K562 (cell line): ENCODE data around the gene SHFL. TPM values are rescaled to one million over a fixed set of nuclear protein-coding genes. Genes with fewer than 3 reads are reported as not detected.

ENCODE experiments used
- CBFA2T3 ChIP-seq: fragments of 450-650 bp; IDR thresholded peaks from 2 replicates; pipeline ENCODE4 v1.6.1; 2017
- EZH2 ChIP-seq: IDR thresholded peaks from 2 replicates; pipeline ENCODE4 v1.6.1; 2012; ENCODE audit warnings: low read depth, mild to moderate bottlenecking, inconsistent platforms, low read length, borderline replicate concordance
- FOXJ2 ChIP-seq: fragments of 200-800 bp; sonication (Bioruptor generic); IDR thresholded peaks from 2 replicates; pipeline ENCODE4 v1.6.1; 2016; ENCODE audit warnings: missing genetic modification characterization, missing compliant biosample characterization
- HNRNPL ChIP-seq: fragments of 200-400 bp; formaldehyde crosslinking; IDR thresholded peaks from 2 replicates; pipeline ENCODE4 v1.6.1; 2017; ENCODE audit warnings: low read depth, mild to moderate bottlenecking, low read length
- MTA2 ChIP-seq: fragments of 450-650 bp; IDR thresholded peaks from 2 replicates; pipeline ENCODE4 v1.6.1; 2016; ENCODE audit warnings: low read depth
- PHB ChIP-seq: fragments of 250-450 bp; sonication (Bioruptor Pico); IDR thresholded peaks from 2 replicates; pipeline ENCODE4 v1.5.0; 2021
- RBFOX2 ChIP-seq: fragments of 200-400 bp; formaldehyde crosslinking; IDR thresholded peaks from 2 replicates; pipeline ENCODE4 v1.6.1; 2017; ENCODE audit warnings: low read depth, mild to moderate bottlenecking, low read length, moderate library complexity
- SMAD3 ChIP-seq: fragments of 450-650 bp; formaldehyde crosslinking; conservative IDR thresholded peaks from 2 replicates; pipeline ENCODE4 v1.4.0; 2020; ENCODE audit warnings: mild to moderate bottlenecking
- SMARCB1 ChIP-seq: IDR thresholded peaks from 2 replicates; pipeline ENCODE4 v1.6.1; 2011; ENCODE audit warnings: improper control_type of control experiment, low read depth; ENCODE audit not compliant: insufficient read length
- ZNF124 ChIP-seq: sonication (generic); formaldehyde crosslinking; IDR thresholded peaks from 2 replicates; pipeline ENCODE4 v1.8.1; 2022; ENCODE audit warnings: missing genetic modification reagents
- ZNF436 ChIP-seq: fragments of 250-450, 450-650 bp; sonication (Bioruptor Pico); formaldehyde crosslinking; IDR thresholded peaks from 2 replicates; pipeline ENCODE4 v1.7.0; 2020; ENCODE audit warnings: mild to moderate bottlenecking
- ZNF699 ChIP-seq: fragments of 250-450 bp; sonication (Bioruptor Pico); IDR thresholded peaks from 2 replicates; pipeline ENCODE4 v1.8.0; 2021; ENCODE audit warnings: mild to moderate bottlenecking, moderate library complexity; ENCODE audit not compliant: insufficient replicate concordance
- polyA plus RNA-seq, 8 experiments: library from polyadenylated mRNA; depleted of rRNA in 4 of 8; stranded (reverse) in 5 of 8; unstranded in 3 of 8; fragments of >200 nt; fragmentation: Nextera tagmentation in 2 of 8; fragmentation: Illumina TruSeq in 1 of 8; extraction: Ambion mirVana in 2 of 8; extraction: Trizol in 1 of 8; gene quantifications; 2 replicates each; pipeline versions ENCODE4 v1.2.1 to v1.2.3, GENCODE V29; 2011 to 2014; ENCODE audit warnings: inconsistent platforms in 1 of 8, missing spikeins in 1 of 8
- total RNA-seq, 7 experiments: library from RNA; depleted of rRNA in 6 of 7; stranded (reverse); fragments of >200 nt in 6 of 7; fragmentation: Illumina TruSeq in 2 of 7; extraction: Trizol in 2 of 7; gene quantifications; 2 replicates each; pipeline versions ENCODE4 v1.2.1 to v1.2.3, GENCODE V29; 2011 to 2021; ENCODE audit warnings: low replicate concordance in 1 of 7
- TF ChIP-seq, protein P1 (sequence below), 2 experiments: fragments of 450-650 bp in 1 of 2; sonication (generic) in 1 of 2; formaldehyde crosslinking in 1 of 2; IDR thresholded peaks in 1 of 2; conservative IDR thresholded peaks in 1 of 2; 2 replicates each; pipeline versions ENCODE4 v1.6.1 to v1.8.1; 2016 to 2023; ENCODE audit warnings: mild to moderate bottlenecking in 2 of 2, moderate library complexity in 2 of 2, inconsistent platforms in 1 of 2, missing genetic modification reagents in 1 of 2
- TF ChIP-seq, protein P2 (sequence below), 3 experiments: IDR thresholded peaks in 2 of 3; conservative IDR thresholded peaks in 1 of 3; 2 replicates each; pipeline ENCODE4 v1.5.1; 2011 to 2012; ENCODE audit warnings: low read length in 3 of 3, mild to moderate bottlenecking in 3 of 3, control low read depth in 2 of 3, improper control_type of control experiment in 1 of 3, inconsistent platforms in 1 of 3, low read depth in 1 of 3, mixed read lengths in 1 of 3, moderate library complexity in 1 of 3; ENCODE audit not compliant: insufficient read depth in 2 of 3
- TF ChIP-seq, protein P3 (sequence below), 2 experiments: fragments of 150-350 bp in 1 of 2; IDR thresholded peaks; 2 replicates each; pipeline ENCODE4 v1.6.1; 2012 to 2016; ENCODE audit warnings: low read depth in 2 of 2, low read length in 2 of 2, mild to moderate bottlenecking in 1 of 2, moderate library complexity in 1 of 2
- TF ChIP-seq, protein P4 (sequence below): IDR thresholded peaks from 3 replicates; pipeline ENCODE4 v1.6.1; 2011; ENCODE audit warnings: borderline replicate concordance, mild to moderate bottlenecking; ENCODE audit not compliant: insufficient read length, insufficient read depth

SHFL gene
- total and polyA plus RNA-seq, 9 of the 15 experiments (the other 6 are each of a cell fraction or from before 2014, with no cell fraction given): 1.5 to 25.7 (median 13.0) TPM

DNA sequence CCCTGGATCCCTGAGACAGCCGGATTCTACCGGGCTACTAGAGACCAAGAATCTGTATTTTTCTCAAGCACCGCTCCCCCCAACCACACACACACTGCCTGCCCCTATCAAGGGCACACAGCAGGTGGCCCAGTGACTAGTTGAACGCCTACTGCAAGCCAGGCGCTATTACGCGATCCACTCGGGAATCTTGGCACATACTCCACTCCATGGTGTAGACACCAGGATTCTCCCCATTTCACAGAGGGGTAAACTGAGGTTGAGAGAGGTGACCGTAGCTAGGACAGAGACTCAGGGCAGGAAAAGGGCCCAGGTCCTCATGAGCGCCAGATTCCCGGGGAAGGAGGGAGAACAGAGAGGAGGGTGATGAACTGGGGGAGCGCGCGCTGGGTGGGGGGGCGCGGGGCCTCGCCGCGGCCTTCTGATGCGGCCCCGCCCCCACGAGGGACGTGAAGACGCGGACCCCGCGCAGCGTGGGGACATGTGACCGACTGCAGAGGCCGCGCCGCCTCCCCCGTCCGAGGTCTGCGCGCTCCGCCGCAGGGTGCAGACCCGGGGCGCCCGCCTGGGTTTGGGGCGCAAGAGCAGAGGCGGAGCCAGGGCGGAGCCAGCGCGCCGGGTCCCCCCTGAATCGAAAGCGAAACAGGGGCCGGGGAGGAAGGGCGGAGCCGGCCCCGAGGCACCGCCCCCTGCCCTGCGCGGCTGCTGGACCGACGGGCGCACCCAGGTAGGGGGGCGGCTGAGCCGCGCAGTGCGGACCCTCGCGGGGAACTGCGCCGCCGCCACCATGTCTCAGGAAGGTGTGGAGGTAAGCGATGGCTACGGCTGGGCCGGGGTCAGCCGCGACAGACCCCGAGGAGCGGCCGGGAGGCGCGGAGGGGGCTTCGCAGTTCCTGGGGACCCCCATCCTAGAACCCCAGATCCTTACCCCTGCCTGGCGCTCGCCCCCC is at the start of gene SHFL (continued):
- TF ChIP-seq SMARCB1 (no peak), MTA2 (no peak), RBFOX2 (peak; percentile 63; the same call in 1 of the 2 replicates), ZNF699 (CRISPR knock-in tag) (no peak), SMAD3 (CRISPR knock-in tag) (no peak), EZH2 (no peak), FOXJ2 (tag) (no peak), PHB (CRISPR knock-in tag) (no peak), ZNF436 (no peak), HNRNPL (no peak), ZNF124 (no peak), CBFA2T3 (no peak)
- TF ChIP-seq, protein P1, sequence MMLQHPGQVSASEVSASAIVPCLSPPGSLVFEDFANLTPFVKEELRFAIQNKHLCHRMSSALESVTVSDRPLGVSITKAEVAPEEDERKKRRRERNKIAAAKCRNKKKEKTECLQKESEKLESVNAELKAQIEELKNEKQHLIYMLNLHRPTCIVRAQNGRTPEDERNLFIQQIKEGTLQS (IDR thresholded peaks at IDR 0.05): no peak
- TF ChIP-seq, protein P1 (CRISPR knock-in tag; conservative IDR thresholded peaks at IDR 0.05): no peak
- TF ChIP-seq, protein P2, sequence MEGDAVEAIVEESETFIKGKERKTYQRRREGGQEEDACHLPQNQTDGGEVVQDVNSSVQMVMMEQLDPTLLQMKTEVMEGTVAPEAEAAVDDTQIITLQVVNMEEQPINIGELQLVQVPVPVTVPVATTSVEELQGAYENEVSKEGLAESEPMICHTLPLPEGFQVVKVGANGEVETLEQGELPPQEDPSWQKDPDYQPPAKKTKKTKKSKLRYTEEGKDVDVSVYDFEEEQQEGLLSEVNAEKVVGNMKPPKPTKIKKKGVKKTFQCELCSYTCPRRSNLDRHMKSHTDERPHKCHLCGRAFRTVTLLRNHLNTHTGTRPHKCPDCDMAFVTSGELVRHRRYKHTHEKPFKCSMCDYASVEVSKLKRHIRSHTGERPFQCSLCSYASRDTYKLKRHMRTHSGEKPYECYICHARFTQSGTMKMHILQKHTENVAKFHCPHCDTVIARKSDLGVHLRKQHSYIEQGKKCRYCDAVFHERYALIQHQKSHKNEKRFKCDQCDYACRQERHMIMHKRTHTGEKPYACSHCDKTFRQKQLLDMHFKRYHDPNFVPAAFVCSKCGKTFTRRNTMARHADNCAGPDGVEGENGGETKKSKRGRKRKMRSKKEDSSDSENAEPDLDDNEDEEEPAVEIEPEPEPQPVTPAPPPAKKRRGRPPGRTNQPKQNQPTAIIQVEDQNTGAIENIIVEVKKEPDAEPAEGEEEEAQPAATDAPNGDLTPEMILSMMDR (IDR thresholded peaks at IDR 0.05 in 2 of 3, conservative IDR thresholded peaks at IDR 0.05 in 1 of 3; ENCODE audit: insufficient read depth in 2 of 3, low read depth in 1 of 3, low read length in 3 of 3): no peak
- TF ChIP-seq, protein P3, sequence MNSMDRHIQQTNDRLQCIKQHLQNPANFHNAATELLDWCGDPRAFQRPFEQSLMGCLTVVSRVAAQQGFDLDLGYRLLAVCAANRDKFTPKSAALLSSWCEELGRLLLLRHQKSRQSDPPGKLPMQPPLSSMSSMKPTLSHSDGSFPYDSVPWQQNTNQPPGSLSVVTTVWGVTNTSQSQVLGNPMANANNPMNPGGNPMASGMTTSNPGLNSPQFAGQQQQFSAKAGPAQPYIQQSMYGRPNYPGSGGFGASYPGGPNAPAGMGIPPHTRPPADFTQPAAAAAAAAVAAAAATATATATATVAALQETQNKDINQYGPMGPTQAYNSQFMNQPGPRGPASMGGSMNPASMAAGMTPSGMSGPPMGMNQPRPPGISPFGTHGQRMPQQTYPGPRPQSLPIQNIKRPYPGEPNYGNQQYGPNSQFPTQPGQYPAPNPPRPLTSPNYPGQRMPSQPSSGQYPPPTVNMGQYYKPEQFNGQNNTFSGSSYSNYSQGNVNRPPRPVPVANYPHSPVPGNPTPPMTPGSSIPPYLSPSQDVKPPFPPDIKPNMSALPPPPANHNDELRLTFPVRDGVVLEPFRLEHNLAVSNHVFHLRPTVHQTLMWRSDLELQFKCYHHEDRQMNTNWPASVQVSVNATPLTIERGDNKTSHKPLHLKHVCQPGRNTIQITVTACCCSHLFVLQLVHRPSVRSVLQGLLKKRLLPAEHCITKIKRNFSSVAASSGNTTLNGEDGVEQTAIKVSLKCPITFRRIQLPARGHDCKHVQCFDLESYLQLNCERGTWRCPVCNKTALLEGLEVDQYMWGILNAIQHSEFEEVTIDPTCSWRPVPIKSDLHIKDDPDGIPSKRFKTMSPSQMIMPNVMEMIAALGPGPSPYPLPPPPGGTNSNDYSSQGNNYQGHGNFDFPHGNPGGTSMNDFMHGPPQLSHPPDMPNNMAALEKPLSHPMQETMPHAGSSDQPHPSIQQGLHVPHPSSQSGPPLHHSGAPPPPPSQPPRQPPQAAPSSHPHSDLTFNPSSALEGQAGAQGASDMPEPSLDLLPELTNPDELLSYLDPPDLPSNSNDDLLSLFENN (IDR thresholded peaks at IDR 0.05; ENCODE audit: low read depth in 2 of 2, low read length in 2 of 2): no peak
- TF ChIP-seq, protein P4, sequence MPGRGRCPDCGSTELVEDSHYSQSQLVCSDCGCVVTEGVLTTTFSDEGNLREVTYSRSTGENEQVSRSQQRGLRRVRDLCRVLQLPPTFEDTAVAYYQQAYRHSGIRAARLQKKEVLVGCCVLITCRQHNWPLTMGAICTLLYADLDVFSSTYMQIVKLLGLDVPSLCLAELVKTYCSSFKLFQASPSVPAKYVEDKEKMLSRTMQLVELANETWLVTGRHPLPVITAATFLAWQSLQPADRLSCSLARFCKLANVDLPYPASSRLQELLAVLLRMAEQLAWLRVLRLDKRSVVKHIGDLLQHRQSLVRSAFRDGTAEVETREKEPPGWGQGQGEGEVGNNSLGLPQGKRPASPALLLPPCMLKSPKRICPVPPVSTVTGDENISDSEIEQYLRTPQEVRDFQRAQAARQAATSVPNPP: no peak
